Epithelial cell of proximal tubule (primary cell): ENCODE results near the gene ALDOB. TPM values are rescaled to one million over a fixed set of nuclear protein-coding genes. Genes with fewer than 3 reads are reported as not detected.
"Not testable (repeated sequence)": the region's sequence is repeated elsewhere in the genome, so short reads cannot be mapped to it uniquely, and the experiment has no call there.

Experiments
- DNase-seq: peaks from one replicate; pipeline ENCODE4 v3.0.0-alpha.2; 2011; ENCODE audit warnings: low read depth
- H3K4me3 ChIP-seq: 2 replicates; pipeline ENCODE4 v1.5.1; 2011; ENCODE audit warnings: low read depth, mild to moderate bottlenecking, low read length
- total RNA-seq: library from RNA; depleted of rRNA; stranded (reverse); fragments of >200 nt; gene quantifications from 2 replicates; pipeline ENCODE4 v1.2.3, GENCODE V29; 2015
- TF ChIP-seq, protein P1 (sequence below): conservative IDR thresholded peaks from 2 replicates; pipeline ENCODE4 v1.5.1; 2012; ENCODE audit warnings: low read depth, mild to moderate bottlenecking, low read length

The ALDOB gene
- total RNA-seq, 1 donor from 2014 or later: not detected

DNA sequence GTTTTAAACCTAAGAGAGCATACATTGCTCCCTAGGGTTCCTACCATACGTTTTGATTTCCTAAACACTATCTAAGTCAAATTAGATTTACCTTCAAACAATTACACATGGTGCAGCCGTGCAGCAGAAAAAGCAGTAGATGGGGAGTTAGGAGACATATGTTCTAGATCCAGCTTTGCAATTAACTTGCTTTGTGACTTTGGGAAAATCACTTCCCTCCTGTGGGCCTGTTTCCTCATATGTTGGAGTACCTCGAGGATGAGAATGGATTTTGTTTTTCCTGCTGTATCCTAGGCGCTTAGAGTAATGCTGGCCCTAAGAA is 37.9 kb downstream of the ALDOB start:
- no peak for DNase-seq
- H3K4me3 ChIP-seq: peak overlapping the region; percentile 63
- TF ChIP-seq, protein P1, sequence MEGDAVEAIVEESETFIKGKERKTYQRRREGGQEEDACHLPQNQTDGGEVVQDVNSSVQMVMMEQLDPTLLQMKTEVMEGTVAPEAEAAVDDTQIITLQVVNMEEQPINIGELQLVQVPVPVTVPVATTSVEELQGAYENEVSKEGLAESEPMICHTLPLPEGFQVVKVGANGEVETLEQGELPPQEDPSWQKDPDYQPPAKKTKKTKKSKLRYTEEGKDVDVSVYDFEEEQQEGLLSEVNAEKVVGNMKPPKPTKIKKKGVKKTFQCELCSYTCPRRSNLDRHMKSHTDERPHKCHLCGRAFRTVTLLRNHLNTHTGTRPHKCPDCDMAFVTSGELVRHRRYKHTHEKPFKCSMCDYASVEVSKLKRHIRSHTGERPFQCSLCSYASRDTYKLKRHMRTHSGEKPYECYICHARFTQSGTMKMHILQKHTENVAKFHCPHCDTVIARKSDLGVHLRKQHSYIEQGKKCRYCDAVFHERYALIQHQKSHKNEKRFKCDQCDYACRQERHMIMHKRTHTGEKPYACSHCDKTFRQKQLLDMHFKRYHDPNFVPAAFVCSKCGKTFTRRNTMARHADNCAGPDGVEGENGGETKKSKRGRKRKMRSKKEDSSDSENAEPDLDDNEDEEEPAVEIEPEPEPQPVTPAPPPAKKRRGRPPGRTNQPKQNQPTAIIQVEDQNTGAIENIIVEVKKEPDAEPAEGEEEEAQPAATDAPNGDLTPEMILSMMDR: no peak

DNA sequence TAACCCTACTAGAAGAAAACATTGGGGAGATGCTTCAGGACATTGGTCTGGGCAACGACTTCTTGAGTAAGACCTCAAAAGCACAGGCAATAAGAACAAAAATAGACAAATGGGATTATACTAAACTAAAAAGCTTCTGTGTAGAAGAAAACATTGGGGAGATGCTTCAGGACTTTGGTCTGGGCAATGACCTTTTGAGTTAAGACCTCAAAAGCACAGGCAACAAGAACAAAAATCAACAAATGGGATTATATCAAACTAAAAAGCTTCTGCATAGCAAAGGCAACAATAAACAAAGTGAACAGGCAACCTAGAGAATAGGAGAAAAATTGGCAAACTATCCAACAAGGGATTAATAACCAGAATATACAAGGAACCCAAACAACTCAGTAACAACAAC is 40.9 kb downstream of the ALDOB start:
- H3K4me3 ChIP-seq: no peak overlapping the region
- DNase-seq: no peak
- TF ChIP-seq, protein P1: no peak

DNA sequence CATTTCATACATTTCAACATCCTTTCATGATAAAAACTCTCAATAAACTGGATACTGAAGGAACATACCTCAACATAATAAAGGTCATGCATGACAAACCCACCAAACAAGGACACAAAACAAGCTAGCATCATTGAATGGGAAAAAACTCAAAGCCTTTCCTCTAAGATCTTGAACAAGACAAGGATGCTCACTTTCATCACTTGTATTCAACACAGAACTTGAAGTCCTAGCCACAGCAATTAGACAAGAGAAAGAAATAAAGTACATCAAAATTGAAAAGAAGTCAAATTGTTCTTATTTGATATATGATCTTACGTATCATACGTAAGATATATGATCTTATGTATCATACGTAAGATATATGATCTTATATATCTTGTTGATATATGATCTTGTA is 42.4 kb downstream of the ALDOB start:
- DNase-seq: no peak
- TF ChIP-seq, protein P1: no peak
- no peak overlapping the region for H3K4me3 ChIP-seq

DNA sequence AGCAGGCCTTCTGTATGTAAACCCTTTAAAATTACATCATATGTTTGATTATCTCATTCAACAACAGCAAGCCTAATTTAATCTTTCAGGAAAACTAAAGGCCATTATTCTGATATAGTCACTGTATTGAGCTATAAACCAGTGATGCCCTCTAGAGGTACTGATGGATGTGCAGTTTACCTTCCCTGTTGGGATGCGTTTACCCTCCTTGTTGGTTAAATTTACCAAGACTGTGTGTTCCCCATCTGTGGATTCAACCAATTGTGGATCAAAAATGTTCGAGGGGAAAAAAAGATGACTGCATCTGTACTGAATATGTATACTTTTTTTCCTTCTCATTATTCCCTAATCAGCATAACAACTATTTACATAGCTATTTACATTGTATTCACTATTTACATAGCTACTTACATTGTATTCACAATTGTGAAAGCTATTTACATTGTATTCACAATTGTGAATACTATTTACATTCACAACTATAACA is 47.0 kb downstream of the ALDOB start:
- no peak overlapping the region for H3K4me3 ChIP-seq
- TF ChIP-seq, protein P1: peak; percentile 58
- no peak for DNase-seq

DNA sequence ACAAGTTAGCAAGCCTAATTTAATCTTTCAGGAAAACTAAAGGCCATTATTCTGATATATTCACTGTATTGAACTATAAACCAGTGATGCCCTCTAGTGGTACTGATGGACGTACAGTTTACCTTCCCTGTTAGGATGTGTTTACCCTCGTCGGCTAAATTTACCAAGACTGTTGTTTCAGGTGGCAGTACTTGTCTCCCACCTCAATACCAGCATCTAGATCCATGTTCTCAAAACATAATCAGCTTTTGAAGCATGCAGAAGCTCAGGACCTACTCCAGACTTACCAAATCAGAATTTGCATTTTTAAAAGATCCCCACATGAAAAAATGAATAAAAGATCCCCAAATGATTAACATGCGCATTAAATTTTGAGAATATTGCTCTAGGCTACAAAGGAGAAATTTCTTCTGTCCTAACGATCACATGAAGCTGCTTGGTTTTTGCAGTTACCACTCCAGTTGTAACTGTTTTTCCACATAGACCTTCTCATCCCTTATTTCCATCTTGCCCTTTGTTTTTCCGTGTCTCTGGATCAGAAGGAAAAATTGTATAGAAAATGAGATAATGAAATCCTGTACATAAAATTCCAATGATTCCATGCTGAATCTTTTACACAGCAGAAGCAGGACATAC is 47.6 kb downstream of the ALDOB start:
- TF ChIP-seq, protein P1: peak; percentile 72
- H3K4me3 ChIP-seq: no peak overlapping the region
- DNase-seq: no peak

DNA sequence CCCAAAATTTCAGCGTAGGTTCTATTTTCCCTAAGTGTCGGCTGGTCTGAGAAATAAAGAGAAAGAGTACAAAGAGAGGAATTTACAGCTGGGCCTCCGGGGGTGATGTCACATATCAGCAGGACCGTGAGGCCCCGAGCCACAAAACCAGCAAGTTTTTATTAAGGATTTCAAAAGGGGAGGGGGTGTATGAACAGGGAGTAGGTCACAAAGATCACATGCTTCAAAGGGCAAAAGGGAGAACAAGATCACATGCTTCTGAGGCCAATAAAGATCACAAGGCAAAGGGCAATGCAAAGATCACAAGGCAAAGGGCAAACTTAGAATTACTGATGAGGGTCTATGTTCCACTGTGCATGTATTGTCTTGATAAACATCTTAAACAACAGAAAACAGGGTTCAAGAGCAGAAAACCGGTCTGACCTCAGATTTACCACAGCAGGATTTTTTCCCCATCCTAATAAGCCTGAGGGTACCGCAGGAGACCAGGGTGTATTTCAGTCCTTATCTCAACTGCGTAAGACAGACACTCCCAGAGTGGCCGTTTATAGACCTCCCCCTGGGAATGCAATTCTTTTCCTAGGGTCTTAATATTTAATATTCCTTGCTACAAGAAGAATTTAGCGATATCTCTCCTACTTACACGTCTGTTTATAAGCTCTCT is 50.6 kb downstream of the ALDOB start, which contains the start of gene BAAT:
Gene BAAT (minus strand): TSS at position 134 of the 664 bp plus-strand sequence. CDS start 13,602 bp downstream, outside the sequence.
- DNase-seq: not testable (repeated sequence)

DNA sequence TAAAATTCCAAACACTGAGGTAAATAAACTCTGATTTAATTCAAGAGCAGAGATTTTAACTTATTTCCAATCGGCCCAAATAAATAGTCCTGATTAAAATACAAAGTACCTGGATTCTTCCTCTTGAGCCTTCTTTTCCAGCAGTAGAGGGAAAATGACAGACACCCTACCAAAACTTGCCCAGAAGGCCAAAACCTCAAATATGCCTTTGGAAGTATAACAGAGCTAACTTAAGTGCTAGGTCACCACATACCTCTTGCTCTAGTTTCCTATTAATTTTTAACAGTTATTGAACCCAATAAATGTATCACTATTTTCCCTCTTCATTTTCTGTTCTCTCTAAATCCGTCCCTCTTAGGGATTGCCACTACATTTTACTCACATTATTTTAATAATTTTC is 52.2 kb downstream of the ALDOB start:
- DNase-seq: no peak
- TF ChIP-seq, protein P1: no peak
- H3K4me3 ChIP-seq: no peak overlapping the region

More for the DNA sequence above, 50.6 kb downstream of the ALDOB start, which contains the start of gene BAAT:
- not testable (repeated sequence) for H3K4me3 ChIP-seq
